ENCODE results near the gene FEM1C. TPM values are rescaled to one million over a fixed set of nuclear protein-coding genes. Genes with fewer than 3 reads are reported as not detected.

Gene FEM1C
- total RNA-seq, 1 donor from 2014 or later: 15.4 TPM

- H3K27ac Mint-ChIP-seq (ENCODE audit: unreplicated experiment): no peak overlapping the region
- peaks cover 14% of the 10 kb centered on the region for H3K27me3 Mint-ChIP-seq (ENCODE audit: low read depth)
- H3K36me3 Mint-ChIP-seq (ENCODE audit: low read depth): no peaks in the 10 kb centered on the region
- peaks cover 3% of the 10 kb centered on the region for H3K9me3 Mint-ChIP-seq (ENCODE audit: low read depth)
- no peak for TF ChIP-seq CTCF (IDR thresholded peaks at IDR 0.05)
- DNase-seq (ENCODE audit: low spot score): no peak
- peaks cover 7% of the 10 kb centered on the region for H3K4me1 Mint-ChIP-seq (ENCODE audit: low read depth)
- H3K4me3 Mint-ChIP-seq (ENCODE audit: unreplicated experiment): no peak overlapping the region
Observed at GRCh38 chr5:115503420-115503819, 41.2 kb downstream of the FEM1C start.

GRCh38 chr5:115501464-115502210, 42.9 kb downstream of the FEM1C start:
- Mint-ChIP-seq H3K27ac (ENCODE audit: unreplicated experiment) (no peak overlapping the region), H3K27me3 (ENCODE audit: low read depth) (peaks cover 20% of the 10 kb centered on the region), H3K4me3 (ENCODE audit: unreplicated experiment) (no peak overlapping the region), H3K4me1 (ENCODE audit: low read depth) (no peaks in the 10 kb centered on the region), H3K36me3 (ENCODE audit: low read depth) (no peaks in the 10 kb centered on the region), H3K9me3 (ENCODE audit: low read depth) (peaks cover 3% of the 10 kb centered on the region)
- TF ChIP-seq CTCF (IDR thresholded peaks at IDR 0.05): no peak
- DNase-seq (ENCODE audit: low spot score): no peak

GRCh38 chr5:115500225-115500624, 44.4 kb downstream of the FEM1C start:
- no peaks in the 10 kb centered on the region for H3K4me1 Mint-ChIP-seq (ENCODE audit: low read depth)
- no peaks in the 10 kb centered on the region for H3K36me3 Mint-ChIP-seq (ENCODE audit: low read depth)
- peaks cover 3% of the 10 kb centered on the region for H3K9me3 Mint-ChIP-seq (ENCODE audit: low read depth)
- DNase-seq (ENCODE audit: low spot score): no peak
- H3K27ac Mint-ChIP-seq (ENCODE audit: unreplicated experiment): no peak overlapping the region
- peaks cover 24% of the 10 kb centered on the region for H3K27me3 Mint-ChIP-seq (ENCODE audit: low read depth)
- TF ChIP-seq CTCF (IDR thresholded peaks at IDR 0.05): no peak
- H3K4me3 Mint-ChIP-seq (ENCODE audit: unreplicated experiment): no peak overlapping the region

GRCh38 chr5:115496936-115497576, 47.5 kb downstream of the FEM1C start:
- H3K27me3 Mint-ChIP-seq (ENCODE audit: low read depth): peaks cover 44% of the 10 kb centered on the region
- H3K4me1 Mint-ChIP-seq (ENCODE audit: low read depth): peaks cover 6% of the 10 kb centered on the region
- no peak for DNase-seq (ENCODE audit: low spot score)
- TF ChIP-seq CTCF (IDR thresholded peaks at IDR 0.05): no peak
- H3K4me3 Mint-ChIP-seq (ENCODE audit: unreplicated experiment): no peak overlapping the region
- no peaks in the 10 kb centered on the region for H3K36me3 Mint-ChIP-seq (ENCODE audit: low read depth)
- H3K9me3 Mint-ChIP-seq (ENCODE audit: low read depth): no peaks in the 10 kb centered on the region
- H3K27ac Mint-ChIP-seq (ENCODE audit: unreplicated experiment): no peak overlapping the region

GRCh38 chr5:115494570-115495289, 49.8 kb downstream of the FEM1C start:
- H3K4me3 Mint-ChIP-seq (ENCODE audit: unreplicated experiment): no peak overlapping the region
- H3K9me3 Mint-ChIP-seq (ENCODE audit: low read depth): no peaks in the 10 kb centered on the region
- no peaks in the 10 kb centered on the region for H3K36me3 Mint-ChIP-seq (ENCODE audit: low read depth)
- no peak for DNase-seq (ENCODE audit: low spot score)
- no peak overlapping the region for H3K27ac Mint-ChIP-seq (ENCODE audit: unreplicated experiment)
- H3K27me3 Mint-ChIP-seq (ENCODE audit: low read depth): peaks cover 34% of the 10 kb centered on the region
- H3K4me1 Mint-ChIP-seq (ENCODE audit: low read depth): peaks cover 6% of the 10 kb centered on the region
- no peak for TF ChIP-seq CTCF (IDR thresholded peaks at IDR 0.05)
